ENCODE data around the gene SLC22A2.

Gene SLC22A2

DNA sequence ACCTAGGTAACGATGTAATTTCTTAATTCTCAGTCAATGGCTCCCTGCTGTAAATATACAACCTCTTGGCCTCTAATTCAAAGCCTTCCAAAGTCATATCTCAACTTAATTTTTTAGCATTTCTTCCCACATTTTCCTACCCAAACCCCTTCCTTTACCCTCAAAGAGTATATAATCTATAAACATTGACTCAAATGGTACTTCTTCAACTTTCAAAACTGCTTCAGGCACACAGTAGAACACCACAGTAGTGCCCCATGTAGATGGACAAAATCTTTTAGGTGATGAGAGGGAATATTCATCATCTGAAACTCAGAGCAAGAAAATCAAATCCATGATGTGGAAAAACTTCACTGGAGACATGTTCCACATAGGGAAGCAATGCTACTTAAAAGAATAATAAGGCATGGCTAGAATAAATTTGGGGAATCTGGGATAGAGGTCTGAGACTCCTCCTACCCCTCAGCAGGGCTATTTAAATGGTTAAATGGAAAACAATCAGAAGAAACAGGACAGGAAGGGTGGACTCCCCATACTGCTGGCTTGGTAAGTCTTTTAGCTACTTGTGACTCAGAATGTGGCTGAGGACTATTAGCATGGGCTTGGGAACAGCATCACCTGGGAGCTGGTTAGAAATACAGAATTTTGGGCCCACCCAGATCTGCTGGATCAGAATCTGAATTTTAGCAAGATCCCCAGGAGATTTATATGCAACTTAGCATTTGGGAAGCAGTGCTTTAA lies 6.4 kb downstream of the SLC22A2 start:
- H3K4me3 ChIP-seq (replicated peaks in 1 of 2; ENCODE audit: low read depth in 2 of 2, low read length in 2 of 2): no peak overlapping the region
- no peak for DNase-seq (ENCODE audit: low read depth in 2 of 2)
- TF ChIP-seq, protein P1, sequence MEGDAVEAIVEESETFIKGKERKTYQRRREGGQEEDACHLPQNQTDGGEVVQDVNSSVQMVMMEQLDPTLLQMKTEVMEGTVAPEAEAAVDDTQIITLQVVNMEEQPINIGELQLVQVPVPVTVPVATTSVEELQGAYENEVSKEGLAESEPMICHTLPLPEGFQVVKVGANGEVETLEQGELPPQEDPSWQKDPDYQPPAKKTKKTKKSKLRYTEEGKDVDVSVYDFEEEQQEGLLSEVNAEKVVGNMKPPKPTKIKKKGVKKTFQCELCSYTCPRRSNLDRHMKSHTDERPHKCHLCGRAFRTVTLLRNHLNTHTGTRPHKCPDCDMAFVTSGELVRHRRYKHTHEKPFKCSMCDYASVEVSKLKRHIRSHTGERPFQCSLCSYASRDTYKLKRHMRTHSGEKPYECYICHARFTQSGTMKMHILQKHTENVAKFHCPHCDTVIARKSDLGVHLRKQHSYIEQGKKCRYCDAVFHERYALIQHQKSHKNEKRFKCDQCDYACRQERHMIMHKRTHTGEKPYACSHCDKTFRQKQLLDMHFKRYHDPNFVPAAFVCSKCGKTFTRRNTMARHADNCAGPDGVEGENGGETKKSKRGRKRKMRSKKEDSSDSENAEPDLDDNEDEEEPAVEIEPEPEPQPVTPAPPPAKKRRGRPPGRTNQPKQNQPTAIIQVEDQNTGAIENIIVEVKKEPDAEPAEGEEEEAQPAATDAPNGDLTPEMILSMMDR (IDR thresholded peaks at IDR 0.05; ENCODE audit: low read depth, low read length): no peak

DNA sequence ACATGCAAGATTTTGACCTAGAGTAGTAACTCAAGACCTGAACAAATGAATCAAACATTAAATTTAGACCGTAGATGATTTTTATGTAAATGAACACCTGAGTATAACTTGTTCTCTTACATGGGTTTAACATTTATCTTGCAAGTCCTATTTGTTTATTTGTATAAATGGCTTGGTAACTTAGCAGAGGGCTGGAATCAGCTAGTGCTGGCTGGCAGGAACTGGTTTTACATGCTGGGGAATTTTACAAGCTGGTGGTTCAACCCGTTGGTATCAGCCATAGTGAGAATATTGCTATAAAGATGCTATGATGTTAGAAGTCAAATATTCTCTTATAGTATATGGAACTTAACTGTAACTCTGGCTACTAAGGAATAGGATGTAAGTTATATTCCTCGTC lies 8.9 kb downstream of the SLC22A2 start:
- DNase-seq (ENCODE audit: low read depth in 2 of 2): no peak
- TF ChIP-seq, protein P1 (IDR thresholded peaks at IDR 0.05; ENCODE audit: low read depth, low read length): no peak
- H3K4me3 ChIP-seq (replicated peaks in 1 of 2; ENCODE audit: low read depth in 2 of 2, low read length in 2 of 2): no peak overlapping the region

DNA sequence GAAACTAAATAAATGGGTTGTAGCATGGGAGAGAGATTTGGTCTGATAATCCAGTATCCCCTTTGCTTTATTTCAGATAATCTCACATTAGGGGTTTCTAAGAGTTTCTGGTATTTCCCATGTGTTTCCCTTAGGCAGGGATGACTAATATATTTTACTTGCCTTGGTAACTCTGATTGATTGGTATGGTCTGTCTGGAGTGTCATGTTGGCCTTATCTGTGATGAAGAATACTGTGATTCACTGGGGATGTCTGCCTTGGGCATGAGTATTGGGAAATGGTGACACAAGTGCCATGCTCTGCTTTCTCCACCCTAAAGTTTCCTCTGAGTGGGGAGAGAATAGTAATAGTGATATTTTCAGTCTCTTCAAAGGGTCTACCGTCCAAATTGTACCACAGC lies 10.1 kb downstream of the SLC22A2 start:
- no peak overlapping the region for H3K4me3 ChIP-seq (replicated peaks in 1 of 2; ENCODE audit: low read depth in 2 of 2, low read length in 2 of 2)
- TF ChIP-seq, protein P1 (IDR thresholded peaks at IDR 0.05; ENCODE audit: low read depth, low read length): no peak
- DNase-seq (ENCODE audit: low read depth in 2 of 2): peak; percentile 26 to 53

DNA sequence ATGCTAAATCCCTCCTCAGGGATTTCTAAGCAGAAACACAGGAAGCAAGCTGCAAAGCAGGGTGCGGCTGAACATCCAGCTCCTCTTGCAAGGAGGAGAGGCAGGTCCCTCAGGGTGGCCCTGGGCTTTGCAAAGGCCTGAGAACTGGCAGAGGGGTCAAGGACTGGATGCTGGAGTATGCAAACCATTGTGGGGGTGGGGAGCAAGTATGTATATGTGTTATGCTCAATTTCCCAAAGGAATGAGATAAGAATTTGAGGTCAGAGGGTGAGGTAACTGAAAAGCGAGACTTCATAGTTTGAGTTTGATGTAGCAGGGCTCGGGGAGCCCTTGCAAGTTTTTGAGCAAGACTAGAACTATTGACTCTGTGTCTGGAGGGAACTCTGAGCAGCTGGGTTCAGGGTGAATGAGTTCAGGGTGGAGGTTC lies 11.2 kb downstream of the SLC22A2 start:
- DNase-seq (ENCODE audit: low read depth in 2 of 2): peak; percentile 47 to 48
- H3K4me3 ChIP-seq (replicated peaks in 1 of 2; ENCODE audit: low read depth in 2 of 2, low read length in 2 of 2): no peak overlapping the region
- TF ChIP-seq, protein P1 (IDR thresholded peaks at IDR 0.05; ENCODE audit: low read depth, low read length): no peak

DNA sequence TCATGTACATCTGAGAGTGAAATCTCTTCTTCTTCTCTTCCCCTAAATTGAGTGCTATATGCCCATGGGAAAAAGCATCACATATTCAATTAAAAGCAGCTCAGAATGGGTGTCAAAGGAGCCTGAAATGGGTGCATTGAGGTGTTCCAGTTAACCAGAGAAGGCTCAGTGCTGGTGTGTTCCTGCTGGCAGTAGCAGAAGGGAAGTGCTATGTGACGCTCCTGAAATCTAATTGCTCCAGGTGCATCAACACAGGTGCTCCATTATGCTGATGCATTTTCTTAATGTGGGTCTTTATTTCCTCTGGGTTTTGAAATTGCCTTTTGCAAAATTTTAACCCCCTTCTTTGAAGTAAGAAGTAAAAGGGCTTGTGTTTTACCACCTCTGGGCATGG lies 17.9 kb downstream of the SLC22A2 start:
- DNase-seq (ENCODE audit: low read depth in 2 of 2): no peak
- TF ChIP-seq, protein P1 (IDR thresholded peaks at IDR 0.05; ENCODE audit: low read depth, low read length): no peak
- no peak overlapping the region for H3K4me3 ChIP-seq (replicated peaks in 1 of 2; ENCODE audit: low read depth in 2 of 2, low read length in 2 of 2)

DNA sequence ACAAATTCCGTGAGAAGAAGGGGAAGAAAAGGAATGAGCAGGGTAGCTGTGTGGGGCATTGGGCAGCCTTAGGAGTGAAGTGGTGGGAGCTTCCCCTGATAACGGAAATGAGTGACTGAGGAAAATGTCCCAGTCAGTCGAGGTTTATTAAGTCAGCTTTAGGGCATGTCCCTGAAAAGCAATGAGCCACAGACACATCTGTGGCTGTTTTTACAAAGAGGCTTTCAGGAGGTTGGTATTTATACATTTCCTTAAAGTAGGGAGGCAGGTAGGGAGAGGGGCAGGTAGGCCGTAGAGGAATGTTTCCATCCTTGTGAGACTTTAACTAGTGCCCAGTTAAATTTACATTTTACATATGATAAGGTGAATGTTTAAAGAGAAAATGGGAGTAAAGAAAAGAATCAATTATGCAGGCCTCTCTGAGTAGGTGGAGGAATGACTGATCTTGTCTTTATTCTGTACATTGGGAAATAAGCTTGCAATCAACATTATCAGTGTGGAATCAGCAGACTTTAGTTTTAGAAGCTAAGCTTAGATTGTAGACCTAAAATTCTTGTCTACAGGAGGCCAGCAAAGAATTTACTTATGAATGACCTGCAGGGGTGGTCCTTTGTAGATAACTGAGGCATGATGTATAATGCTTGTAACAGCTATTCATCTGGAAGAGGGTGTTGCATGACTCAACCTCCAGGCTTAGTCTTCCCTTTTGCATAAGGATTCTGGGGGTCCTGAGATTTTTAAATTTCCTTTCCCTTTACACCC lies 18.5 kb downstream of the SLC22A2 start:
- TF ChIP-seq, protein P1 (IDR thresholded peaks at IDR 0.05; ENCODE audit: low read depth, low read length): no peak
- H3K4me3 ChIP-seq (replicated peaks in 1 of 2; ENCODE audit: low read depth in 2 of 2, low read length in 2 of 2): no peak overlapping the region
- no peak for DNase-seq (ENCODE audit: low read depth in 2 of 2)

All from cardiac fibroblast (primary cell).